GM23248 (cell line): Measurements from ENCODE around the gene PTOV1.

ENCODE experiments used
- EZH2 ChIP-seq: fragments of 200-600 bp; sonication (generic); IDR thresholded peaks from 2 replicates; pipeline ENCODE4 v1.6.1; 2018; ENCODE audit warnings: antibody characterized with exemption, mild to moderate bottlenecking; ENCODE audit not compliant: insufficient read depth, poor library complexity, severe bottlenecking
- EZH2phosphoT487 ChIP-seq: fragments of 200-600 bp; sonication (generic); IDR thresholded peaks from 2 replicates; pipeline ENCODE4 v1.6.1; 2018; ENCODE audit warnings: antibody characterized with exemption, moderate library complexity, mild to moderate bottlenecking, low read depth; ENCODE audit not compliant: insufficient read depth

- no peak for TF ChIP-seq EZH2
- no peak for TF ChIP-seq EZH2phosphoT487
These were observed 21.8 kb upstream of the PTOV1 start for GRCh38 chr19:49829200-49829599.
